Measurements from ENCODE around the gene RAF1.
"Not testable (repeated sequence)": the region's sequence is repeated elsewhere in the genome, so short reads cannot be mapped to it uniquely, and the experiment has no call there.

RAF1 gene

GRCh38 chr3:12679468-12679867 lies 15.6 kb upstream of the RAF1 start:
- DNase-seq (ENCODE audit: low read depth), result no peak

DNA sequence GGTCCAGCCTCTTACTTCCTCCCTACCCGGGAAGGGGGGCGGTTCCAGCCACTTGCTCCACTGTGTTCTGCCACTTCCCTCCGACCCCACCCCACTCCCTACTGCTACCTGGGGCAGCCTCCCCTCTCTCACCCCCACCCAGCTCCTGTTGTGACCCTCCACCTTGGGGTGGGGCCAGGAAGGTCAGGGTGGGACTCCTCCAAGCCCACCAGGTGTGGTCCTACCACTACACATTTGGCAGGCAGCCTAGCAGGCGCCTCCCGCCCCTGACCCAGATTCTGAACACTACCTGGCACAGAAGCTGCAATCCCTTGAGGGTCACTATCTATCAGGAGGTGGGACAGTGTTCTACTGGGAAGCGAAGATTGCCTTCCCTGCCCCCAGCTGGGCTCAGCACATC lies 13.7 kb upstream of the RAF1 start:
- in situ Hi-C loops (cut with HindIII; ENCODE audit: low sequenced_read_pairs), result no loop called here
- no peak for DNase-seq (ENCODE audit: low read depth)
- no peak overlapping the region for H3K4me3 ChIP-seq (ENCODE audit: low read depth, low read length)
- TF ChIP-seq CTCF (IDR thresholded peaks at IDR 0.05; ENCODE audit: low read depth, low read length, missing control alignments), result no peak

More at GRCh38 chr3:12679468-12679867, 15.6 kb upstream of the RAF1 start:
- in situ Hi-C loops (cut with HindIII; ENCODE audit: low sequenced_read_pairs), result no loop called here
- H3K4me3 ChIP-seq (ENCODE audit: low read depth, low read length), result no peak overlapping the region
- TF ChIP-seq CTCF (IDR thresholded peaks at IDR 0.05; ENCODE audit: low read depth, low read length, missing control alignments), result no peak

GRCh38 chr3:12675115-12675810 lies 11.3 kb upstream of the RAF1 start:
- in situ Hi-C loops (cut with HindIII; ENCODE audit: low sequenced_read_pairs), result no loop called here
- DNase-seq (ENCODE audit: low read depth), result no peak
- H3K4me3 ChIP-seq (ENCODE audit: low read depth, low read length), result no peak overlapping the region
- no peak for TF ChIP-seq CTCF (IDR thresholded peaks at IDR 0.05; ENCODE audit: low read depth, low read length, missing control alignments)

DNA sequence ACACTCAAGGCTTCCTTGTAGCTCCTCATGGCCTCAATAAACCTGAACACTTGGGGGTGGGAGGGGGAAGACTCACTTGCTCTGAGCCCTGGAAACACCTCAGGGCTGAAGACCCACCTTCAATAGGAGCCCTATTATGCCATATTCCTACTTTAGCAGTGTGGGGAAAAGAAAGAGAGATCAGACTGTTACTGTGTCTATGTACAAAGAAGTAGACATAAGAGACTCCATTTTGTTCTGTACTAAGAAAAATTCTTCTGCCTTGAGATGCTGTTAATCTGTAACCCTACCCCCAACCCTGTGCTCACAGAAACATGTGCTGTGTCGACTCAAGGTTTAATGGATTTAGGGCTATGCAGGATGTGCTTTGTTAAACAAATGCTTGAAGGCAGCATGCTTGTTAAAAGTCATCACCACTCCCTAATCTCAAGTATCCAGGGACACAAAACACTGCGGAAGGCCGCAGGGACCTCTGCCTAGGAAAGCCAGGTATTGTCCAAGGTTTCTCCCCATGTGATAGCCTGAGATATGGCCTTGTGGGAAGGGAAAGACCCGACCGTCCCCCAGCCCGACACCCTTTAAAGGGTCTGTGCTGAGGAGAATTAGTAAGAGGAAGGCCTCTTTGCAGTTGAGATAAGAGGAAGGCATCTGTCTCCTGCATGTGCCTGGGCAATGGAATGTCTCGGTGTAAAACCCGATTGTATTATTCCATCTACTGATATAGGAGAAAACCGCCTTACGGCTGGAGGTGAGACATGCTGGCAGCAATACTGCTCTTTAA lies 10.2 kb upstream of the RAF1 start:
- in situ Hi-C loops (cut with HindIII; ENCODE audit: low sequenced_read_pairs); H3K4me3 ChIP-seq (ENCODE audit: low read depth, low read length); DNase-seq (ENCODE audit: low read depth): not testable (repeated sequence)

DNA sequence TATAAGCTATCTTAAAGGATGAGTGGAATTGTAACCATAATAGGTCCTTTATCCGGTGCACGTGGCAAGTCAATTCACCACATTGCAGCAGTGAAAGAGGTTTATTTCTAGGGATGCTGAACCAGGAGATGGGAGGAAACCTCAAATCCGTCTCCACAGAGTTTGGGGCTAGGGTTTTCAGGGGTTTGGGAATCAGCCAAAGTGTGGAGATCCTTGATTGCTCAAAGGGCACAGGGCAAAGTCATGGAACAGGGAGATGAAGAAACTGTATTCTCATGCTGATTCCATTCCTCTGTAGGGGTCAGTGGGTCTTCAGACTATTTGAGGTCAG lies 7.2 kb upstream of the RAF1 start:
- H3K4me3 ChIP-seq (ENCODE audit: low read depth, low read length), result no peak overlapping the region
- no peak for TF ChIP-seq CTCF (IDR thresholded peaks at IDR 0.05; ENCODE audit: low read depth, low read length, missing control alignments)
- in situ Hi-C loops (cut with HindIII; ENCODE audit: low sequenced_read_pairs), result no loop called here
- DNase-seq (ENCODE audit: low read depth), result no peak

- DNase-seq (ENCODE audit: low read depth), result no peak
- in situ Hi-C loops (cut with HindIII; ENCODE audit: low sequenced_read_pairs), result no loop called here
- TF ChIP-seq CTCF (IDR thresholded peaks at IDR 0.05; ENCODE audit: low read depth, low read length, missing control alignments), result no peak
- H3K4me3 ChIP-seq (ENCODE audit: low read depth, low read length), result no peak overlapping the region
Observed at GRCh38 chr3:12670365-12671119, 6.6 kb upstream of the RAF1 start.
